IPS-18c (cell line): ENCODE results near the gene ACTR3C.
"Not testable (repeated sequence)": the region's sequence is repeated elsewhere in the genome, so short reads cannot be mapped to it uniquely, and the experiment has no call there.

Experiments
- H3K4me3 ChIP-seq: 2 replicates; pipeline ENCODE4 v1.7.0; 2013; ENCODE audit warnings: low read depth, mild to moderate bottlenecking, low read length, moderate library complexity; ENCODE audit not compliant: insufficient read depth
- H3K9me3 ChIP-seq: one replicate; pipeline ENCODE4 v1.6.1; 2013; ENCODE audit warnings: mild to moderate bottlenecking, low read length, moderate library complexity; ENCODE audit not compliant: control insufficient read depth, insufficient read depth

ACTR3C gene

GRCh38 chr7:150202894-150203293, 120.5 kb downstream of the ACTR3C start:
- H3K9me3 ChIP-seq, H3K4me3 ChIP-seq: not testable (repeated sequence)
